ENCODE measurements around the gene MPLKIP.

- TF ChIP-seq CTCF (IDR thresholded peaks at IDR 0.05), result no peak
- no peak for TF ChIP-seq POLR2A (IDR thresholded peaks at IDR 0.05)
Measured at GRCh38 chr7:40099837-40100236, 34.6 kb downstream of the MPLKIP start.

Data from thyroid gland (tissue), 4 donors.